ENCODE data around the gene OR52H1.

GRCh38 chr11:5524756-5525155 lies 23.6 kb downstream of the OR52H1 start:
- TF ChIP-seq POLR2AphosphoS5 (IDR thresholded peaks at IDR 0.05) (no peak), CTCF (IDR thresholded peaks at IDR 0.05) (no peak)
